Body of pancreas (tissue), 4 donors: ENCODE results near the gene GRB2. TPM values are rescaled to one million over a fixed set of nuclear protein-coding genes. Genes with fewer than 3 reads are reported as not detected.
"Not testable (repeated sequence)": the region's sequence is repeated elsewhere in the genome, so short reads cannot be mapped to it uniquely, and the experiment has no call there.

Experiments
- ATAC-seq: fragments of 150-250 bp; one replicate; pipeline ENCODE4 v1.9.1; 2016
- DNase-seq, 4 donors: peaks; one replicate each; pipeline ENCODE4 v3.0.0-alpha.2; 2019
- H3K27ac ChIP-seq, 4 donors: fragments of 200-600 bp; sonication (generic); 1 replicate in 3 of 4; 2 replicates in 1 of 4; pipeline versions ENCODE4 v1.5.1 to v1.6.1; 2016 to 2019; ENCODE audit warnings: mild to moderate bottlenecking in 1 of 4, mixed read lengths in 1 of 4, moderate library complexity in 1 of 4
- H3K27me3 ChIP-seq, 2 donors: fragments of 200-600 bp; sonication (generic); one replicate each; pipeline ENCODE4 v1.6.0; 2016; ENCODE audit warnings: mild to moderate bottlenecking in 1 of 2
- H3K36me3 ChIP-seq, 2 donors: fragments of 200-600 bp; sonication (generic); replicated peaks in 1 of 2; 2 replicates each; pipeline ENCODE4 v1.5.1; 2016; ENCODE audit warnings: low read depth in 2 of 2; ENCODE audit not compliant: insufficient read depth in 1 of 2
- H3K4me1 ChIP-seq: fragments of 200-600 bp; sonication (generic); one replicate; pipeline ENCODE4 v1.6.0; 2016
- H3K4me3 ChIP-seq, 2 donors: fragments of 200-600 bp; sonication (generic); 1 replicate in 1 of 2; 2 replicates in 1 of 2; pipeline ENCODE4 v1.5.1; 2016 to 2019
- H3K9me3 ChIP-seq, 3 donors: fragments of 200-600 bp; sonication (generic); 1 replicate in 2 of 3; 2 replicates in 1 of 3; pipeline ENCODE4 v1.5.1; 2016
- POLR2A ChIP-seq, 3 donors: fragments of 450-650 bp; IDR thresholded peaks; one replicate each; pipeline ENCODE4 v1.6.1; 2016; ENCODE audit warnings: antibody characterized with exemption in 3 of 3, mild to moderate bottlenecking in 2 of 3
- WGBS, 2 donors: methylation state at CpG; one replicate each; pipeline ENCODE4 v1.1.5; 2017; 5-methylcytosine and 5-hydroxymethylcytosine counted together
- intact Hi-C: fragments of 100-400 bp; cut with DNase I; formaldehyde crosslinking; loops from one replicate; pipeline ENCODE4 v1.15.1; 2023
- total RNA-seq, 2 donors: library from RNA; depleted of rRNA; stranded (reverse); fragments of >200 nt; gene quantifications; one replicate each; pipeline ENCODE4 v1.1.0, GENCODE V29; 2016
- TF ChIP-seq, protein P1 (sequence below), 7 experiments: fragments of 450-650 bp in 4 of 7; fragments of 200-600 bp in 3 of 7; sonication (generic) in 3 of 7; IDR thresholded peaks; one replicate each; pipeline ENCODE4 v1.5.1; 2016 to 2019; ENCODE audit warnings: antibody characterized with exemption in 7 of 7

The GRB2 gene
- total RNA-seq, 2 donors from 2014 or later, result 51.9 to 118 TPM

DNA sequence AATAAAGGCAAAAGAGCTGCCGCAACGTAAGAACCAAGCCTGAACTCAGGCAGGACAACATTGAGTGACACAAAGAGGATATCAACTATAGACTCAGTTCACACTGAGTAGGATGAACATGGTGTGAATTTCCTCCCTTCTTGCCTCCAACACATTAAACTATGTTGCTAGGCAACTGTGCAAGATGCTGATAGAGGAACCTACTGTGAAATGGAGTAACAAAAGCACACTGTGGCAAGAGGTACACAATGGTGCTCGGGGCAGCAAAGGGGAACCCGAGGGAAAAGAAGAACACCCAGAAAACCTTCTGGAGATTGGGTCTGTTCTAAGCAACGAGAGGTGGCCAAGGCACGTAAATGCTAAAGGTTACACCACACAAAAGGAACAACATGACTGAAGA, 34.1 kb downstream of the GRB2 start:
- Histone ChIP-seq H3K4me3 (no peak overlapping the region), H3K27me3 (no peaks in the 10 kb centered on the region), H3K36me3 (no peaks in the 10 kb centered on the region), H3K27ac (no peak overlapping the region), H3K9me3 (no peaks in the 10 kb centered on the region), H3K4me1 (peaks cover 21% of the 10 kb centered on the region)
- intact Hi-C loops, result no loop called here
- TF ChIP-seq, protein P1, sequence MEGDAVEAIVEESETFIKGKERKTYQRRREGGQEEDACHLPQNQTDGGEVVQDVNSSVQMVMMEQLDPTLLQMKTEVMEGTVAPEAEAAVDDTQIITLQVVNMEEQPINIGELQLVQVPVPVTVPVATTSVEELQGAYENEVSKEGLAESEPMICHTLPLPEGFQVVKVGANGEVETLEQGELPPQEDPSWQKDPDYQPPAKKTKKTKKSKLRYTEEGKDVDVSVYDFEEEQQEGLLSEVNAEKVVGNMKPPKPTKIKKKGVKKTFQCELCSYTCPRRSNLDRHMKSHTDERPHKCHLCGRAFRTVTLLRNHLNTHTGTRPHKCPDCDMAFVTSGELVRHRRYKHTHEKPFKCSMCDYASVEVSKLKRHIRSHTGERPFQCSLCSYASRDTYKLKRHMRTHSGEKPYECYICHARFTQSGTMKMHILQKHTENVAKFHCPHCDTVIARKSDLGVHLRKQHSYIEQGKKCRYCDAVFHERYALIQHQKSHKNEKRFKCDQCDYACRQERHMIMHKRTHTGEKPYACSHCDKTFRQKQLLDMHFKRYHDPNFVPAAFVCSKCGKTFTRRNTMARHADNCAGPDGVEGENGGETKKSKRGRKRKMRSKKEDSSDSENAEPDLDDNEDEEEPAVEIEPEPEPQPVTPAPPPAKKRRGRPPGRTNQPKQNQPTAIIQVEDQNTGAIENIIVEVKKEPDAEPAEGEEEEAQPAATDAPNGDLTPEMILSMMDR (IDR thresholded peaks at IDR 0.05), result no peak
- TF ChIP-seq POLR2A (IDR thresholded peaks at IDR 0.05), result no peak
- DNase-seq, result peak in 1 of 4 donors; percentile 21
- no peak for ATAC-seq
- 77 to 92% methylated on average over 6 of the region's 6 CpGs for WGBS, 2 donors

DNA sequence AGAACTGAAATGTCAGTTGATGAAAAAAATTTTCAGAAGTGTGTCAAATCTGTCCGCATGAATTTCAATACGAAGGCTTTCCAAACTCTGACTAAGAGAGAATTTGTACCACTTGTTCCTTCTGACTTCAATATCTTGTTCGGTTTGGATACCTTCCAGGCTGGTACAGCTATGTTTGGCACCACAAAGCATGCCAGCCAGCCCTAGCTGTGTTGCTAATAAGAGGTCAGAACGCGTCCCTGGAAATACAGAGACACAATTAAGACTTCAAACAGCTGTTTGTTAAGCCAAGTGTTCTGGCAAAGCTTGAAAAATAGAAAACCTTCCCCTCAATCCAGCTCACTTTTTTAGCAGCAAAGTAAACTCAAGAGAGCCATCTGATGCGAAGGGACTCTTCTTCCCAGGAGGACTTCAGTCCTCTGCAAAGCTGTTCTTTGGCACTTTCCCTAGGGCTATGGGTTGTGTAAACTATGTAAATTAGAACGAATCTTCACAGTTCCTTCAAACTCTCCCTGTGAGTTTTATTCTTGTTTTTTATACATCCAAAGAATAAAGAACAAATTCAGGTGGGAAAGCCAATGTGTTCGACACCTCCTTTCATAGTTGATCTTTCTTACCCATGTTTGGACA, 35.1 kb downstream of the GRB2 start:
- ATAC-seq, result peak; percentile 30
- no peaks in the 10 kb centered on the region for H3K27me3 ChIP-seq
- H3K27ac ChIP-seq, result peak overlapping the region in 1 of 4 donors; percentile 42
- no peak overlapping the region for H3K4me3 ChIP-seq
- DNase-seq, result peak; percentile 22 to 52 (median 44)
- no peak for TF ChIP-seq POLR2A (IDR thresholded peaks at IDR 0.05)
- TF ChIP-seq, protein P1 (IDR thresholded peaks at IDR 0.05), result no peak
- H3K36me3 ChIP-seq, result no peaks in the 10 kb centered on the region
- no peaks in the 10 kb centered on the region for H3K9me3 ChIP-seq
- intact Hi-C loops, result no loop called here
- peaks cover 30% of the 10 kb centered on the region for H3K4me1 ChIP-seq
- 37 to 38% methylated on average over 8 of the region's 8 CpGs for WGBS, 2 donors

DNA sequence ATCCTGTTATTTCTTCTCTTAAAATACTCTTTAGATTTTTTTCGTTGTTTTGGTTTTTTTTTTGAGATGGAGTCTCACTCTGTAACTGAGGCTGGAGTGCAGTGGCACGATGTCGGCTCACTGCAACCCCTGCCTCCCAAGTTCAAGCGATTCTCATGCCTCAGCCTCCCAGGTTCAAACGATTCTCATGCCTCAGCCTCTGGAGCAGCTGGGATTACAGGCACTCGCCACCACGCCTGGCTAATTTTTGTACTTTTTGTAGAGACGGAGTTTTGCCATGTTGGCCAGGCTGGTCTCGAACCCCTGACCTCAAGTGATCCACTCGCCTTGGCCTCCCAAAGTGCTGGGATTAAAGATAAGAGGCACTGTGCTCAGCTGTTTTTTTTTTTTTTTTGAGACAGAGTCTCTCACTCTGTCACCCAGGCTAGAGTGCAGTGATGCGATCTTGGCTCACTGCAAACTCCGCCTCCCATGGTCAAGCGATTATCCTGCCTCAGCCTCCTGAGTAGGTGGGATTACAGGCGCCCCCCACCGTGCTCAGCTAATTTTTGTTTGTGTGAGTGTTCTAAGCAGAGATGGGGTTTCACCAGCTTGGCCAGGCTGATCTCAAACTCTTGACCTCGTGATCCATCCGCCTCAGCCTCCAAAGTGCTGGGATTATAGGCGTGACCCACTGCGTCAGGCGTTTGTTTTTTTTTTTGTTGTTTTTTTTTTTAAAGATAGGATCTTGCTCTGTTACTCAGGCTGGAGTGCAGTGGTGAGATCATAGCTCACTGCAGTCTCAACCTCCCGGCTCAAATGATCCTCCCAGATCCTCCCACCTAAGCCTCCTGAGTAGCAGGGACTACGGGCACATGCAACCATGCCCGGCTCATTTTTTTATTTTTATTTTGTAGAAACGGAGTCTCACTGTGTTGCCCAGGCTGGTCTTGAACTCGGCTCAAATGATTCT, 37.4 kb downstream of the GRB2 start:
- H3K36me3 ChIP-seq, ATAC-seq, H3K4me3 ChIP-seq, intact Hi-C loops, DNase-seq, H3K27ac ChIP-seq, H3K9me3 ChIP-seq, H3K27me3 ChIP-seq: not testable (repeated sequence)
- 81 to 85% methylated on average over 24 to 25 of the region's 25 CpGs for WGBS, 2 donors
- H3K4me1 ChIP-seq, result peaks cover 45% of the 10 kb centered on the region

- Histone ChIP-seq H3K27me3 (no peaks in the 10 kb centered on the region), H3K4me3 (no peak overlapping the region), H3K9me3 (no peaks in the 10 kb centered on the region), H3K27ac (no peak overlapping the region), H3K36me3 (no peaks in the 10 kb centered on the region), H3K4me1 (peaks cover 53% of the 10 kb centered on the region)
- WGBS, 2 donors, result 86 to 91% methylated on average over 1 of the region's 1 CpG
- TF ChIP-seq, protein P1 (IDR thresholded peaks at IDR 0.05), result no peak
- no peak for TF ChIP-seq POLR2A (IDR thresholded peaks at IDR 0.05)
- intact Hi-C loops, result no loop called here
- ATAC-seq (no peak), DNase-seq (no peak)
Measured at GRCh38 chr17:75367312-75367711, 38.2 kb downstream of the GRB2 start.

DNA sequence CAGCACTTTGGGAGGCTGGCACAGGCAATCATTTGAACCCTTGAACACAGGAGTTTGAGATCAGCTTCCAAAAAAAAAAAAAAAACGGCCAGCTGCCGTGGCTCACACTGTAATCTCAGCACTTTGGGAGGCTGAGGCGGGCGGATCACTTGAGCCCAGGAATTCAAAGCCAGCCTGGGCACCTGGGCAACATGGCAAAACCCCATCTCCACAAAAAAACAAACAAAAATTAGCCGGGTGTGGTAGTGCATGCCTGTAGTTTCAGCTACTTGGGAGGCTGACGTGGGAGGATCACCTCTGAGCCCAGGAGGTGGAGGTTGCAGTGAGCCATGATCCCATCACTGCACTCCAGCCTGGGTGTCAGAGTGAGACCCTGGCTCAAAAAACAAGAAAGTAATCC, 39.0 kb downstream of the GRB2 start:
- H3K4me1 ChIP-seq, result peaks cover 55% of the 10 kb centered on the region
- DNase-seq, result peak; percentile 39 to 68 (median 45)
- ATAC-seq, result peak; percentile 56
- no peaks in the 10 kb centered on the region for H3K36me3 ChIP-seq
- H3K9me3 ChIP-seq, result no peaks in the 10 kb centered on the region
- H3K27me3 ChIP-seq, result no peaks in the 10 kb centered on the region
- intact Hi-C loops, result no loop called here
- H3K4me3 ChIP-seq, result no peak overlapping the region
- 11 to 19% methylated on average over 6 of the region's 6 CpGs for WGBS, 2 donors
- no peak for TF ChIP-seq POLR2A (IDR thresholded peaks at IDR 0.05)
- TF ChIP-seq, protein P1 (IDR thresholded peaks at IDR 0.05), result no peak
- H3K27ac ChIP-seq, result peak overlapping the region in 1 of 4 donors; percentile 7
